Dermis blood vessel endothelial cell (primary cell): ENCODE results near the gene SRSF10. TPM values are rescaled to one million over a fixed set of nuclear protein-coding genes. Genes with fewer than 3 reads are reported as not detected.

ENCODE experiments used
- total RNA-seq: library from RNA; depleted of rRNA; stranded (reverse); fragments of >200 nt; gene quantifications from 2 replicates; pipeline ENCODE4 v1.2.3, GENCODE V29; 2014

The SRSF10 gene
- total RNA-seq, 1 donor from 2014 or later, result 109 TPM

Other genes with a start within 250 kb of the SRSF10 start
- gene ELOA, start 236.9 kb downstream of the SRSF10 start, total RNA-seq, result 26.2 and 29.6 TPM in 2 replicates
- 41.2 and 43.8 TPM in 2 replicates for gene PITHD1, start 201.9 kb downstream of the SRSF10 start, total RNA-seq
- gene LYPLA2, start 189.2 kb downstream of the SRSF10 start, total RNA-seq, result 108 and 113 TPM in 2 replicates
- 34.7 and 42.2 TPM in 2 replicates for gene GALE, start 179.6 kb downstream of the SRSF10 start, total RNA-seq
- gene HMGCL, start 154.9 kb downstream of the SRSF10 start, total RNA-seq, result 52.5 and 59.9 TPM in 2 replicates
- gene FUCA1, start 112.0 kb downstream of the SRSF10 start, total RNA-seq, result 10.7 and 20.6 TPM in 2 replicates
- gene CNR2, start 67.0 kb downstream of the SRSF10 start, total RNA-seq, result not detected in 2 replicates
- 157 and 190 TPM in 2 replicates for gene PNRC2, start 20.5 kb downstream of the SRSF10 start, total RNA-seq
- gene MYOM3, start 131.8 kb upstream of the SRSF10 start, total RNA-seq, result under 0.01 TPM in 1 of 2 replicates, not detected in the other
- gene IL22RA1, start 162.8 kb upstream of the SRSF10 start, total RNA-seq, result not detected in 2 replicates
- gene IFNLR1, start 207.0 kb upstream of the SRSF10 start, total RNA-seq, result under 0.01 and 0.05 TPM in 2 replicates